Loucy (cell line): ENCODE results near the gene MSH2.

ENCODE experiments used
- H2AFZ ChIP-seq: fragments of 200-600 bp; sonication (generic); 2 replicates; pipeline ENCODE4 v1.6.0; 2016; ENCODE audit warnings: antibody characterized with exemption, mild to moderate bottlenecking, low read length, moderate library complexity
- H3F3A ChIP-seq: fragments of 200-600 bp; 2 replicates; pipeline ENCODE4 v1.6.0; 2016; ENCODE audit warnings: antibody characterized with exemption, low read depth, mild to moderate bottlenecking
- H3K27me3 ChIP-seq: fragments of 200-600 bp; sonication (generic); 2 replicates; pipeline ENCODE4 v1.6.1; 2014; ENCODE audit warnings: low read length, mild to moderate bottlenecking; ENCODE audit not compliant: insufficient read depth, poor library complexity, severe bottlenecking
- H3K36me3 ChIP-seq: fragments of 200-600 bp; sonication (generic); 2 replicates; pipeline ENCODE4 v1.6.1; 2016; ENCODE audit warnings: low read length; ENCODE audit not compliant: insufficient read depth
- H3K4me1 ChIP-seq: fragments of 200-600 bp; sonication (generic); 2 replicates; pipeline ENCODE4 v1.5.1; 2014; ENCODE audit warnings: low read length, mild to moderate bottlenecking; ENCODE audit not compliant: insufficient read depth, poor library complexity, severe bottlenecking
- H3K4me2 ChIP-seq: fragments of 200-600 bp; sonication (generic); 2 replicates; pipeline ENCODE4 v1.6.0; 2014; ENCODE audit warnings: antibody characterized with exemption, low read length, low read depth, mild to moderate bottlenecking; ENCODE audit not compliant: poor library complexity, severe bottlenecking
- H3K4me3 ChIP-seq: fragments of 200-600 bp; sonication (generic); 2 replicates; pipeline ENCODE4 v1.5.1; 2014; ENCODE audit warnings: low read length, mild to moderate bottlenecking, mixed read lengths; ENCODE audit not compliant: poor library complexity, severe bottlenecking
- H3K79me2 ChIP-seq: fragments of 200-600 bp; sonication (generic); 2 replicates; pipeline ENCODE4 v1.6.1; 2014; ENCODE audit warnings: low read length; ENCODE audit not compliant: insufficient read depth
- H3K9ac ChIP-seq: fragments of 200-600 bp; sonication (generic); 2 replicates; pipeline ENCODE4 v1.6.0; 2014; ENCODE audit warnings: mild to moderate bottlenecking, low read depth, low read length, moderate library complexity; ENCODE audit not compliant: poor library complexity, severe bottlenecking
- H3K9me2 ChIP-seq: fragments of 200-600 bp; sonication (generic); replicated peaks from 2 replicates; pipeline ENCODE4 v1.6.1; 2016; ENCODE audit warnings: low read depth, low read length, mixed read lengths
- H3K9me3 ChIP-seq: fragments of 200-600 bp; sonication (generic); 2 replicates; pipeline ENCODE4 v1.6.1; 2014; ENCODE audit warnings: mild to moderate bottlenecking, antibody characterized with exemption, low read length, low read depth; ENCODE audit not compliant: insufficient read depth
- H4K20me1 ChIP-seq: fragments of 200-600 bp; sonication (generic); 2 replicates; pipeline ENCODE4 v1.6.0; 2014; ENCODE audit warnings: antibody characterized with exemption, low read length, mild to moderate bottlenecking; ENCODE audit not compliant: insufficient read depth, poor library complexity, severe bottlenecking
- EZH2phosphoT487 ChIP-seq: fragments of 200-600 bp; IDR thresholded peaks from 2 replicates; pipeline ENCODE4 v1.6.1; 2018; ENCODE audit warnings: antibody characterized with exemption, mild to moderate bottlenecking, moderate library complexity, borderline replicate concordance
- TF ChIP-seq, protein P1 (sequence below): fragments of 200-600 bp; sonication (generic); conservative IDR thresholded peaks from 2 replicates; pipeline ENCODE4 v1.5.1; 2014; ENCODE audit warnings: mild to moderate bottlenecking, antibody characterized with exemption, low read length

The MSH2 gene

DNA sequence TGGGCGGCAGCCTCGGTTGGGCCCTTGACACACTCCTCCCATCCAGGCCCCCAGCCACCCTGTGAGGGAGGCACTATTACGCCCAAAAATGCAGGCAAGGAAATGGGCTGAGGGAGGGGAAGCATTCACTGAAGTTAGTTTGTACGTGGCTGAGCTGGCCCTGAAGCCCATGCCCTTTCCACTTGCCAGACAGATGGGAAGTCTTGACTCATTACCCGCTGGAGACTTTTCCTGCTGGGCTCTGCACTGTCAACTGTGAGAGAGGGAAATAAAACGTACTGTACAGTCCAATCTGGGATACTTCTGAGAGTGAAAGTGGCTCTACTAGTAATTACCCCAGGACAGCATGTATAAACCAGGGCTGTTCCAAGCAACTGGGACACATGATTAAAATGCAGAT, 125.9 kb downstream of the MSH2 start:
- TF ChIP-seq, protein P1, sequence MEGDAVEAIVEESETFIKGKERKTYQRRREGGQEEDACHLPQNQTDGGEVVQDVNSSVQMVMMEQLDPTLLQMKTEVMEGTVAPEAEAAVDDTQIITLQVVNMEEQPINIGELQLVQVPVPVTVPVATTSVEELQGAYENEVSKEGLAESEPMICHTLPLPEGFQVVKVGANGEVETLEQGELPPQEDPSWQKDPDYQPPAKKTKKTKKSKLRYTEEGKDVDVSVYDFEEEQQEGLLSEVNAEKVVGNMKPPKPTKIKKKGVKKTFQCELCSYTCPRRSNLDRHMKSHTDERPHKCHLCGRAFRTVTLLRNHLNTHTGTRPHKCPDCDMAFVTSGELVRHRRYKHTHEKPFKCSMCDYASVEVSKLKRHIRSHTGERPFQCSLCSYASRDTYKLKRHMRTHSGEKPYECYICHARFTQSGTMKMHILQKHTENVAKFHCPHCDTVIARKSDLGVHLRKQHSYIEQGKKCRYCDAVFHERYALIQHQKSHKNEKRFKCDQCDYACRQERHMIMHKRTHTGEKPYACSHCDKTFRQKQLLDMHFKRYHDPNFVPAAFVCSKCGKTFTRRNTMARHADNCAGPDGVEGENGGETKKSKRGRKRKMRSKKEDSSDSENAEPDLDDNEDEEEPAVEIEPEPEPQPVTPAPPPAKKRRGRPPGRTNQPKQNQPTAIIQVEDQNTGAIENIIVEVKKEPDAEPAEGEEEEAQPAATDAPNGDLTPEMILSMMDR: no peak
- TF ChIP-seq EZH2phosphoT487: no peak
- Histone ChIP-seq H3K4me3 (no peak overlapping the region), H2AFZ (no peak overlapping the region), H3K36me3 (no peaks in the 10 kb centered on the region), H3K9me2 (no peaks in the 10 kb centered on the region), H4K20me1 (no peaks in the 10 kb centered on the region), H3F3A (no peaks in the 10 kb centered on the region), H3K79me2 (no peaks in the 10 kb centered on the region), H3K9me3 (no peaks in the 10 kb centered on the region), H3K9ac (no peak overlapping the region), H3K4me2 (no peak overlapping the region), H3K4me1 (no peaks in the 10 kb centered on the region), H3K27me3 (no peaks in the 10 kb centered on the region)

DNA sequence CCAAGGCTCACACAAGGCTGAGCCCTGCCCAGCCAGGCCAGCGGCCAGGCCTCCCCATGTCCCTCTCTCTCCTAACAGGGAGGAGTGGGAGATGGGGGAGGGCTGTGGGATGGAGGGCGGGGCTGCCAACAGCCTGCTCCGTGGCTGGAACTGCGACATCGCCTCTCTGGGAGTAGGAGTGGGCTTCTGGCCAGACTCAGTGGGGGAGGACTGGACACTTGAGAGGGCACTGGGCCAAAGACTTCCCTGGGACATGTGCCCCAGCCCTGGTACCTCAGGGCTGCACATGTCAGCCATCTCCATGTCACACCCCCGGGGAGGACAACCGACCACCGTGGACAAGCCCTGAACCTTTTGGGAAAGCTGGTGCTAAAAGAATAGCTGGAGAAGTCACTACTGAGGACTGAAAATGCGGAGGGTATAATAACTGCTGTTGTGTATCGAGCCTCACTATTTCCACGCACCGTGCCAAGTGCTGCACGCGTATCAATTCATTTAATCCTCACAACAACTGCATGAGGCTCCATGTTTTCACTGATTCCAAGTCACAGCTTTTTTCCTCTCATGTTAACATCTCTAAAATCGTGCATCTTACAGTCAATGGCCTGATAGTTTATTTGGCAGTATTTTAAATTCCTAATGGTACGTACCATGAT, 127.3 kb downstream of the MSH2 start:
- no peaks in the 10 kb centered on the region for H3K79me2 ChIP-seq
- no peaks in the 10 kb centered on the region for H4K20me1 ChIP-seq
- H3K36me3 ChIP-seq: no peaks in the 10 kb centered on the region
- no peaks in the 10 kb centered on the region for H3F3A ChIP-seq
- H2AFZ ChIP-seq: no peak overlapping the region
- H3K9ac ChIP-seq: no peak overlapping the region
- H3K9me3 ChIP-seq: no peaks in the 10 kb centered on the region
- H3K4me2 ChIP-seq: no peak overlapping the region
- H3K4me3 ChIP-seq: no peak overlapping the region
- no peaks in the 10 kb centered on the region for H3K27me3 ChIP-seq
- no peaks in the 10 kb centered on the region for H3K9me2 ChIP-seq
- TF ChIP-seq EZH2phosphoT487: no peak
- TF ChIP-seq, protein P1: no peak
- no peaks in the 10 kb centered on the region for H3K4me1 ChIP-seq

DNA sequence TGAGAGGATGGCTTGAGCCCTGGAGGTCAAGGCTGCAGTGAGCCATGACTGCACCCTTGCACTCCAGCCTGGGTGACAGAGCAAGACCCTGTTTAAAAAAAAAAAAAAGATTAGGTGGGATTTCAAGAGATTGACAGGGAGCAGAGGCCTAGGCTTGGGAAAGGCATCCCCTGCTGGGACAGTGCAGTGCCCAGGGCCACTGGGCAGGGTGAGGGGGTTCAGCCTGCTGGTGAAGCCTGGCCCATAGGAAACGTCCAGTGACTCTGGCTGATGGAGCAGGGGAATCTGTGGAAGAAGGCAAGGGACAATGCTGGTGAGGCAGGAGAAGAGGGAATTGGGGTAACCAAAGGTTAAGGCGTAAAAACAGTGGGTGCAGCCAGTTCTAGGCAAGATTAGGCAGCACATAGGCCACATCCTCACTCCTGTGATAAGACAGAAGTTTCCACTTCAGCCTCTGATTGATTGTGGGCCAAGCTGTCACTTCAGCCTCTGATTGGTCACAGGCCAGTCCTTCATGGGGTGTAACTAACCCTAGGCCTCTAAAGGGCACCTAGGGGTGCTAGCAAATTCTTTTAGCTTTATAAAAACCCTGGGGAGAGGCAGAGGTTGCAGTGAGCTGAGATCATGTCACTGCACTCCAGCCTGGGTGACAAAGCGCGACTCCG, 128.6 kb downstream of the MSH2 start:
- H3K27me3 ChIP-seq: no peaks in the 10 kb centered on the region
- H2AFZ ChIP-seq: no peak overlapping the region
- no peaks in the 10 kb centered on the region for H3K79me2 ChIP-seq
- H3K4me2 ChIP-seq: no peak overlapping the region
- H3K9me2 ChIP-seq: no peaks in the 10 kb centered on the region
- no peak overlapping the region for H3K4me3 ChIP-seq
- no peaks in the 10 kb centered on the region for H3F3A ChIP-seq
- H3K4me1 ChIP-seq: no peaks in the 10 kb centered on the region
- no peak overlapping the region for H3K9ac ChIP-seq
- H3K36me3 ChIP-seq: no peaks in the 10 kb centered on the region
- no peaks in the 10 kb centered on the region for H4K20me1 ChIP-seq
- TF ChIP-seq, protein P1: no peak
- no peak for TF ChIP-seq EZH2phosphoT487
- no peaks in the 10 kb centered on the region for H3K9me3 ChIP-seq
